A549 (cell line): ENCODE measurements around the gene TMEM107.

ENCODE experiments used
- CEBPB ChIP-seq, 2 experiments: fragments of >200 bp in 1 of 2; sonication (Bioruptor Twin) in 1 of 2; formaldehyde crosslinking in 1 of 2; IDR thresholded peaks; 2 replicates each; pipeline ENCODE4 v1.6.1; 2012 to 2016
- JUN ChIP-seq, 2 experiments: fragments of >200 bp; sonication (Bioruptor Twin); formaldehyde crosslinking; IDR thresholded peaks; 2 replicates in 1 of 2; 3 replicates in 1 of 2; pipeline ENCODE4 v1.6.1; 2016 to 2017
- JUNB ChIP-seq: fragments of >200 bp; sonication (Bioruptor Twin); formaldehyde crosslinking; IDR thresholded peaks from 2 replicates; pipeline ENCODE4 v1.6.1; 2016
- MYC ChIP-seq: IDR thresholded peaks from 2 replicates; pipeline ENCODE4 v1.6.1; 2012; ENCODE audit warnings: mild to moderate bottlenecking, inconsistent platforms, low read length, improper control_type of control experiment, borderline replicate concordance
- POLR2A ChIP-seq: IDR thresholded peaks from 2 replicates; pipeline ENCODE4 v1.6.1; 2012; ENCODE audit warnings: mild to moderate bottlenecking, low read length
- RCOR1 ChIP-seq: fragments of 150-350 bp; IDR thresholded peaks from 2 replicates; pipeline ENCODE4 v1.6.1; 2014; ENCODE audit warnings: antibody characterized with exemption, low read length, low read depth
- SMC3 ChIP-seq: fragments of >200 bp; sonication (Bioruptor Twin); formaldehyde crosslinking; IDR thresholded peaks from 3 replicates; pipeline ENCODE4 v1.6.1; 2018; ENCODE audit warnings: inconsistent platforms
- TF ChIP-seq, protein P1 (sequence below): fragments of >200 bp; sonication (Bioruptor Twin); formaldehyde crosslinking; IDR thresholded peaks from 3 replicates; pipeline ENCODE4 v1.5.1; 2016
- TF ChIP-seq, protein P2 (sequence below): fragments of >200 bp; sonication (Bioruptor Twin); formaldehyde crosslinking; IDR thresholded peaks from 2 replicates; pipeline ENCODE4 v1.6.1; 2016
- TF ChIP-seq, protein P3 (sequence below): fragments of 450-650 bp; IDR thresholded peaks from 2 replicates; pipeline ENCODE4 v1.6.1; 2014; ENCODE audit warnings: antibody characterized with exemption

DNA sequence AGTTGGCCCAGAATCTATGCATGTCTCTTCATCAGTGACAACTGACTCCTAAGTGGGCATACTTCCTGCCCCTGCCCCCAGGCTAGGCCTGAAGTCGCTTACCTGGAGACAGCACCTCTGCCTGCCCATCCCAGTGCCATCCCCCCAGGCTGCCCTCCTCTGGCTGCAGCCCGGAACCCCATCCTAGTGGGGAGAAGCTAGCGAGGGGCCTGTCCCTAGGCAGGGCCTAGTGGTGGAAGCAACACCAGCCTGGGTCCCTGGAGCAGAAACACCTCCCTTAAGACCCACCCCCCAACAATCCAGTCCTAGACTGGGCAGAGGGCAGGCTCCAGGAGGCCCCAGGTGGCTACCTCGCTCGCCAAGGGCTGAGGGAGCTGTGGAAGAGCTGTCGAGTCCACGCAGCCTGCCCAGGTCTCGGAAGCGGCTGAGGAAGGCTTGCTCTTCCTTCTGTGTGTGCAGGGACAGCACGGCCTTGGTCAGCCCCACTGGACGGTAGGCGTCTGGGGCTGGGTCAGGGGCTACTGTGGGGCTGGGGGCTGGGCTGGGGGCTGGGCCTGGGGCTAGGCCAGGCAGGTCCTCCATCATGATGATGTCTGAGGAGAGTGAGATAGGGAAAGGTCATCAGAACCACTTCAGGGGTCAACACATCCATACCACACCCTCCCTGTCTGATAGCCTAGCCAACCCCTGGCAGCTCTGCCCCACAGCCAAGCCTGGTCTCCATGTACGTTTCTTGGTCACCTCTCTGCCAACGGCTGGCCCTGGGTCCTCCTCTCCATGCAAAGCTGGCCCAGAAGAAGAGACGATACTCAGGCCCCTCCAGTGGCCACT, 31.6 kb downstream of the TMEM107 start:
- TF ChIP-seq, protein P1, sequence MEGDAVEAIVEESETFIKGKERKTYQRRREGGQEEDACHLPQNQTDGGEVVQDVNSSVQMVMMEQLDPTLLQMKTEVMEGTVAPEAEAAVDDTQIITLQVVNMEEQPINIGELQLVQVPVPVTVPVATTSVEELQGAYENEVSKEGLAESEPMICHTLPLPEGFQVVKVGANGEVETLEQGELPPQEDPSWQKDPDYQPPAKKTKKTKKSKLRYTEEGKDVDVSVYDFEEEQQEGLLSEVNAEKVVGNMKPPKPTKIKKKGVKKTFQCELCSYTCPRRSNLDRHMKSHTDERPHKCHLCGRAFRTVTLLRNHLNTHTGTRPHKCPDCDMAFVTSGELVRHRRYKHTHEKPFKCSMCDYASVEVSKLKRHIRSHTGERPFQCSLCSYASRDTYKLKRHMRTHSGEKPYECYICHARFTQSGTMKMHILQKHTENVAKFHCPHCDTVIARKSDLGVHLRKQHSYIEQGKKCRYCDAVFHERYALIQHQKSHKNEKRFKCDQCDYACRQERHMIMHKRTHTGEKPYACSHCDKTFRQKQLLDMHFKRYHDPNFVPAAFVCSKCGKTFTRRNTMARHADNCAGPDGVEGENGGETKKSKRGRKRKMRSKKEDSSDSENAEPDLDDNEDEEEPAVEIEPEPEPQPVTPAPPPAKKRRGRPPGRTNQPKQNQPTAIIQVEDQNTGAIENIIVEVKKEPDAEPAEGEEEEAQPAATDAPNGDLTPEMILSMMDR: no peak
- TF ChIP-seq, protein P2, sequence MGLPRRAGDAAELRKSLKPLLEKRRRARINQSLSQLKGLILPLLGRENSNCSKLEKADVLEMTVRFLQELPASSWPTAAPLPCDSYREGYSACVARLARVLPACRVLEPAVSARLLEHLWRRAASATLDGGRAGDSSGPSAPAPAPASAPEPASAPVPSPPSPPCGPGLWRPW: no peak
- TF ChIP-seq JUN (IDR thresholded peaks at IDR 0.05) (no peak), POLR2A (no peak), JUNB (no peak), CEBPB (IDR thresholded peaks at IDR 0.05) (no peak), MYC (no peak), RCOR1 (no peak), SMC3 (no peak)
- TF ChIP-seq, protein P3, sequence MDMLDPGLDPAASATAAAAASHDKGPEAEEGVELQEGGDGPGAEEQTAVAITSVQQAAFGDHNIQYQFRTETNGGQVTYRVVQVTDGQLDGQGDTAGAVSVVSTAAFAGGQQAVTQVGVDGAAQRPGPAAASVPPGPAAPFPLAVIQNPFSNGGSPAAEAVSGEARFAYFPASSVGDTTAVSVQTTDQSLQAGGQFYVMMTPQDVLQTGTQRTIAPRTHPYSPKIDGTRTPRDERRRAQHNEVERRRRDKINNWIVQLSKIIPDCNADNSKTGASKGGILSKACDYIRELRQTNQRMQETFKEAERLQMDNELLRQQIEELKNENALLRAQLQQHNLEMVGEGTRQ: no peak
